MM.1S (cell line): ENCODE results near the gene AGAP1.

ENCODE experiments used
- EZH2phosphoT487 ChIP-seq: fragments of 300-600 bp; sonication (generic); IDR thresholded peaks from 2 replicates; pipeline ENCODE4 v1.6.1; 2018; ENCODE audit warnings: antibody characterized with exemption, low read length
- TF ChIP-seq, protein P1 (sequence below): fragments of 300-600 bp; sonication (generic); IDR thresholded peaks from 2 replicates; pipeline ENCODE4 v1.5.1; 2016; ENCODE audit warnings: antibody characterized with exemption, low read length, mixed read lengths

GRCh38 chr2:236176951-236177350 lies 683.1 kb downstream of the AGAP1 start:
- TF ChIP-seq, protein P1, sequence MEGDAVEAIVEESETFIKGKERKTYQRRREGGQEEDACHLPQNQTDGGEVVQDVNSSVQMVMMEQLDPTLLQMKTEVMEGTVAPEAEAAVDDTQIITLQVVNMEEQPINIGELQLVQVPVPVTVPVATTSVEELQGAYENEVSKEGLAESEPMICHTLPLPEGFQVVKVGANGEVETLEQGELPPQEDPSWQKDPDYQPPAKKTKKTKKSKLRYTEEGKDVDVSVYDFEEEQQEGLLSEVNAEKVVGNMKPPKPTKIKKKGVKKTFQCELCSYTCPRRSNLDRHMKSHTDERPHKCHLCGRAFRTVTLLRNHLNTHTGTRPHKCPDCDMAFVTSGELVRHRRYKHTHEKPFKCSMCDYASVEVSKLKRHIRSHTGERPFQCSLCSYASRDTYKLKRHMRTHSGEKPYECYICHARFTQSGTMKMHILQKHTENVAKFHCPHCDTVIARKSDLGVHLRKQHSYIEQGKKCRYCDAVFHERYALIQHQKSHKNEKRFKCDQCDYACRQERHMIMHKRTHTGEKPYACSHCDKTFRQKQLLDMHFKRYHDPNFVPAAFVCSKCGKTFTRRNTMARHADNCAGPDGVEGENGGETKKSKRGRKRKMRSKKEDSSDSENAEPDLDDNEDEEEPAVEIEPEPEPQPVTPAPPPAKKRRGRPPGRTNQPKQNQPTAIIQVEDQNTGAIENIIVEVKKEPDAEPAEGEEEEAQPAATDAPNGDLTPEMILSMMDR, result no peak
- no peak for TF ChIP-seq EZH2phosphoT487
